Spleen (tissue), 7 donors: ENCODE data around the gene TPPP3.
"Not testable (repeated sequence)": the region's sequence is repeated elsewhere in the genome, so short reads cannot be mapped to it uniquely, and the experiment has no call there.

Experiments
- POLR2AphosphoS5 ChIP-seq, 3 donors: sonication (generic); formaldehyde crosslinking; IDR thresholded peaks; one replicate each; pipeline ENCODE4 v1.5.1; 2017; ENCODE audit warnings: antibody characterized with exemption in 3 of 3
- TF ChIP-seq, protein P1 (sequence below), 11 experiments: fragments of 200-600 bp in 7 of 11; fragments of 450-650 bp in 4 of 11; sonication (generic) in 4 of 11; IDR thresholded peaks in 8 of 11; conservative IDR thresholded peaks in 3 of 11; 1 replicate in 7 of 11; 2 replicates in 4 of 11; pipeline versions ENCODE4 v1.4.0 to v1.8.0; 2016 to 2021; ENCODE audit warnings: antibody characterized with exemption in 11 of 11, inconsistent platforms in 4 of 11, mild to moderate bottlenecking in 1 of 11
- donor health status: DM: no; HTN: no; CAD: no; lungs with moderate emphysema.
- donor health status: DM: no; HTN: no; CAD: no.
- donor health status: DM: no; HTN: no; CAD: no.

DNA sequence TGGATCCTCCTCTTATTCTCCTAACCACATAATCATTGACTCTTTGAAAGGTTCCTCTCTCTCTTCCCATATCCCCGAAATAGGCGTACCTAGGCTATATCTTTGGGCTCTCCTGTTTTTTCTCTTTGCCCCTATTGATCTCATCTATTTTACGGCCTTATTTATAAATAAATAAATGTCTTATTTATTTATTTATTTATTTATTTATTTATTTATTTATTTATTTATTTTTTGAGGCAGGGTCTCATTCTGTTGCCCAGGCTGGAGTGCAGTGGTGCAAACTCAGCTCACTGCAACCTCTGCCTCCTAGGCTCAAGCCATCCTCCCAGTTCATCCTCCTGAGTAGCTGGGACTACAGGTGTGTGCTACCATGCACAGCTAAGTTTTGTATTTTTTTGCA, 40.8 kb downstream of the TPPP3 start:
- TF ChIP-seq, protein P1, sequence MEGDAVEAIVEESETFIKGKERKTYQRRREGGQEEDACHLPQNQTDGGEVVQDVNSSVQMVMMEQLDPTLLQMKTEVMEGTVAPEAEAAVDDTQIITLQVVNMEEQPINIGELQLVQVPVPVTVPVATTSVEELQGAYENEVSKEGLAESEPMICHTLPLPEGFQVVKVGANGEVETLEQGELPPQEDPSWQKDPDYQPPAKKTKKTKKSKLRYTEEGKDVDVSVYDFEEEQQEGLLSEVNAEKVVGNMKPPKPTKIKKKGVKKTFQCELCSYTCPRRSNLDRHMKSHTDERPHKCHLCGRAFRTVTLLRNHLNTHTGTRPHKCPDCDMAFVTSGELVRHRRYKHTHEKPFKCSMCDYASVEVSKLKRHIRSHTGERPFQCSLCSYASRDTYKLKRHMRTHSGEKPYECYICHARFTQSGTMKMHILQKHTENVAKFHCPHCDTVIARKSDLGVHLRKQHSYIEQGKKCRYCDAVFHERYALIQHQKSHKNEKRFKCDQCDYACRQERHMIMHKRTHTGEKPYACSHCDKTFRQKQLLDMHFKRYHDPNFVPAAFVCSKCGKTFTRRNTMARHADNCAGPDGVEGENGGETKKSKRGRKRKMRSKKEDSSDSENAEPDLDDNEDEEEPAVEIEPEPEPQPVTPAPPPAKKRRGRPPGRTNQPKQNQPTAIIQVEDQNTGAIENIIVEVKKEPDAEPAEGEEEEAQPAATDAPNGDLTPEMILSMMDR (IDR thresholded peaks at IDR 0.05 in 8 of 11, conservative IDR thresholded peaks at IDR 0.05 in 3 of 11) = not testable (repeated sequence)
- TF ChIP-seq POLR2AphosphoS5 (IDR thresholded peaks at IDR 0.05) = not testable (repeated sequence)
